Adipocyte (in vitro differentiated cells): ENCODE measurements around the gene PLXNA4.

Experiments
- DNase-seq: peaks from one replicate; pipeline ENCODE4 v3.0.0-alpha.2; 2015; ENCODE audit warnings: low read depth
- H3K27me3 ChIP-seq: replicated peaks from 2 replicates; pipeline ENCODE4 v1.7.0; 2013; ENCODE audit warnings: mild to moderate bottlenecking, low read length, moderate library complexity; ENCODE audit not compliant: control insufficient read depth, insufficient read depth
- H3K36me3 ChIP-seq: 2 replicates; pipeline ENCODE4 v1.7.0; 2013; ENCODE audit warnings: low read length, mild to moderate bottlenecking, moderate library complexity; ENCODE audit not compliant: control insufficient read depth, insufficient read depth, severe bottlenecking
- H3K4me1 ChIP-seq: 2 replicates; pipeline ENCODE4 v1.7.0; 2013; ENCODE audit warnings: mild to moderate bottlenecking, low read length, moderate library complexity; ENCODE audit not compliant: control insufficient read depth, insufficient read depth
- H3K4me3 ChIP-seq: 2 replicates; pipeline ENCODE4 v1.7.0; 2013; ENCODE audit warnings: mild to moderate bottlenecking, low read length, moderate library complexity
- H3K9ac ChIP-seq: 2 replicates; pipeline ENCODE4 v1.7.0; 2013; ENCODE audit warnings: mild to moderate bottlenecking, low read length, moderate library complexity
- H3K9me3 ChIP-seq: 2 replicates; pipeline ENCODE4 v1.7.0; 2013; ENCODE audit warnings: mild to moderate bottlenecking, low read length, moderate library complexity; ENCODE audit not compliant: control insufficient read depth

PLXNA4 gene

GRCh38 chr7:132590162-132590561, 13.9 kb upstream of the PLXNA4 start:
- H3K36me3 ChIP-seq, result no peaks in the 10 kb centered on the region
- no peaks in the 10 kb centered on the region for H3K9me3 ChIP-seq
- DNase-seq, result no peak
- H3K9ac ChIP-seq, result no peak overlapping the region
- H3K4me3 ChIP-seq, result no peak overlapping the region
- no peaks in the 10 kb centered on the region for H3K4me1 ChIP-seq
- H3K27me3 ChIP-seq, result peaks cover 31% of the 10 kb centered on the region

- Histone ChIP-seq H3K9ac (no peak overlapping the region), H3K4me3 (no peak overlapping the region), H3K27me3 (peaks cover 18% of the 10 kb centered on the region), H3K36me3 (no peaks in the 10 kb centered on the region), H3K4me1 (peaks cover 4% of the 10 kb centered on the region), H3K9me3 (no peaks in the 10 kb centered on the region)
- no peak for DNase-seq
Measured at GRCh38 chr7:132588596-132588995, 12.3 kb upstream of the PLXNA4 start.

- no peaks in the 10 kb centered on the region for H3K9me3 ChIP-seq
- H3K27me3 ChIP-seq, result peaks cover 3% of the 10 kb centered on the region
- no peak overlapping the region for H3K9ac ChIP-seq
- no peaks in the 10 kb centered on the region for H3K36me3 ChIP-seq
- no peak for DNase-seq
- peaks cover 7% of the 10 kb centered on the region for H3K4me1 ChIP-seq
- H3K4me3 ChIP-seq, result no peak overlapping the region
Measured at GRCh38 chr7:132584796-132585494, 8.7 kb upstream of the PLXNA4 start.

GRCh38 chr7:132581431-132581830, 5.2 kb upstream of the PLXNA4 start:
- DNase-seq, result no peak
- H3K36me3 ChIP-seq, result no peaks in the 10 kb centered on the region
- no peak overlapping the region for H3K9ac ChIP-seq
- H3K27me3 ChIP-seq, result peaks cover 3% of the 10 kb centered on the region
- peaks cover 7% of the 10 kb centered on the region for H3K4me1 ChIP-seq
- H3K4me3 ChIP-seq, result no peak overlapping the region
- H3K9me3 ChIP-seq, result no peaks in the 10 kb centered on the region

- Histone ChIP-seq H3K4me3 (no peak overlapping the region), H3K9me3 (no peaks in the 10 kb centered on the region), H3K9ac (no peak overlapping the region), H3K4me1 (peaks cover 7% of the 10 kb centered on the region), H3K27me3 (no peaks in the 10 kb centered on the region), H3K36me3 (no peaks in the 10 kb centered on the region)
- peak; percentile 88 for DNase-seq
Measured at GRCh38 chr7:132580717-132581285, 4.5 kb upstream of the PLXNA4 start.

- no peak overlapping the region for H3K4me3 ChIP-seq
- H3K4me1 ChIP-seq, result peaks cover 7% of the 10 kb centered on the region
- no peaks in the 10 kb centered on the region for H3K27me3 ChIP-seq
- H3K36me3 ChIP-seq, result no peaks in the 10 kb centered on the region
- no peak overlapping the region for H3K9ac ChIP-seq
- DNase-seq, result peak; percentile 16
- H3K9me3 ChIP-seq, result no peaks in the 10 kb centered on the region
Measured at GRCh38 chr7:132580277-132580676, 4.0 kb upstream of the PLXNA4 start.

- peaks cover 12% of the 10 kb centered on the region for H3K4me1 ChIP-seq
- no peaks in the 10 kb centered on the region for H3K9me3 ChIP-seq
- no peak for DNase-seq
- H3K9ac ChIP-seq, result no peak overlapping the region
- H3K4me3 ChIP-seq, result no peak overlapping the region
- H3K36me3 ChIP-seq, result no peaks in the 10 kb centered on the region
- H3K27me3 ChIP-seq, result no peaks in the 10 kb centered on the region
Measured at GRCh38 chr7:132579260-132579899, 3.1 kb upstream of the PLXNA4 start.

- H3K4me1 ChIP-seq, result peaks cover 18% of the 10 kb centered on the region
- H3K9me3 ChIP-seq, result no peaks in the 10 kb centered on the region
- no peaks in the 10 kb centered on the region for H3K27me3 ChIP-seq
Measured at GRCh38 chr7:132578826-132579225, 2.6 kb upstream of the PLXNA4 start.

GRCh38 chr7:132578050-132578370, 1.7 kb upstream of the PLXNA4 start:
- H3K4me3 ChIP-seq, result no peak overlapping the region

More at GRCh38 chr7:132578826-132579225, 2.6 kb upstream of the PLXNA4 start:
- no peak for DNase-seq
- H3K9ac ChIP-seq, result no peak overlapping the region
- no peaks in the 10 kb centered on the region for H3K36me3 ChIP-seq
- no peak overlapping the region for H3K4me3 ChIP-seq

GRCh38 chr7:132577206-132578049, 1.2 kb upstream of the PLXNA4 start:
- Histone ChIP-seq H3K9me3 (no peaks in the 10 kb centered on the region), H3K36me3 (peaks cover 8% of the 10 kb centered on the region), H3K9ac (peak overlapping the region; percentile 61), H3K4me1 (peaks cover 32% of the 10 kb centered on the region), H3K27me3 (no peaks in the 10 kb centered on the region), H3K4me3 (peak overlapping the region; percentile 71)
- DNase-seq, result peak; percentile 79

More at GRCh38 chr7:132578050-132578370, 1.7 kb upstream of the PLXNA4 start:
- Histone ChIP-seq H3K27me3 (no peaks in the 10 kb centered on the region), H3K36me3 (peaks cover 2% of the 10 kb centered on the region), H3K9me3 (no peaks in the 10 kb centered on the region), H3K4me1 (peaks cover 26% of the 10 kb centered on the region), H3K9ac (peak overlapping the region; percentile 61)
- no peak for DNase-seq

GRCh38 chr7:132576721-132577085, 433 bp upstream of the PLXNA4 start:
- Histone ChIP-seq H3K36me3 (peaks cover 13% of the 10 kb centered on the region), H3K4me3 (peak overlapping the region; percentile 86), H3K9ac (peak overlapping the region; percentile 86), H3K9me3 (no peaks in the 10 kb centered on the region), H3K27me3 (no peaks in the 10 kb centered on the region), H3K4me1 (peaks cover 39% of the 10 kb centered on the region)
- peak; percentile 24 for DNase-seq
